SH-SY5Y (cell line): Measurements from ENCODE around the gene GABRA4.

Experiments used
- GATA2 ChIP-seq: IDR thresholded peaks from 2 replicates; pipeline ENCODE4 v1.6.1; 2011; ENCODE audit warnings: mild to moderate bottlenecking, low read depth, low read length
- GATA3 ChIP-seq: IDR thresholded peaks from 2 replicates; pipeline ENCODE4 v1.6.1; 2011; ENCODE audit warnings: low read depth, mild to moderate bottlenecking, low read length, moderate library complexity

GRCh38 chr4:46994007-46994405 is 625 bp upstream of the GABRA4 start:
- TF ChIP-seq GATA2 (no peak), GATA3 (no peak)
